Muscle of leg (tissue), 11 donors: Measurements from ENCODE around the gene INTS11. TPM values are rescaled to one million over a fixed set of nuclear protein-coding genes. Genes with fewer than 3 reads are reported as not detected.

Source experiments
- DNase-seq: peaks from one replicate; pipeline ENCODE4 v3.0.0; 2013
- H3K27ac ChIP-seq: one replicate; pipeline ENCODE4 v1.5.1; 2013; ENCODE audit warnings: mild to moderate bottlenecking, low read length, control low read depth
- H3K27me3 ChIP-seq: one replicate; pipeline ENCODE4 v1.6.1; 2013; ENCODE audit warnings: low read length; ENCODE audit not compliant: control insufficient read depth, insufficient read depth
- H3K36me3 ChIP-seq: one replicate; pipeline ENCODE4 v1.6.1; 2013; ENCODE audit warnings: low read length; ENCODE audit not compliant: control insufficient read depth, insufficient read depth
- H3K4me1 ChIP-seq: one replicate; pipeline ENCODE4 v1.6.1; 2013; ENCODE audit warnings: low read length; ENCODE audit not compliant: control insufficient read depth, insufficient read depth
- H3K4me3 ChIP-seq: one replicate; pipeline ENCODE4 v1.5.1; 2013; ENCODE audit warnings: low read length, control low read depth
- H3K9me3 ChIP-seq: replicated peaks from 2 replicates; pipeline ENCODE4 v1.6.1; 2013; ENCODE audit warnings: low read depth, low read length; ENCODE audit not compliant: control insufficient read depth
- WGBS: methylation state at CpG from one replicate; pipeline ENCODE4 v1.1.5; 2013; ENCODE audit warnings: missing lambda C conversion rate; ENCODE audit not compliant: insufficient coverage; 5-methylcytosine and 5-hydroxymethylcytosine counted together
- polyA plus RNA-seq, 8 donors: library from polyadenylated mRNA; unstranded; fragments of 120-200 nt; gene quantifications; one replicate each; pipeline versions ENCODE4 v1.2.1 to v1.2.3, GENCODE V29; 2013; ENCODE audit warnings: inconsistent platforms in 1 of 8, low replicate concordance in 1 of 8; ENCODE audit not compliant: insufficient read length in 8 of 8, insufficient read depth in 1 of 8
- total RNA-seq: library from RNA; stranded (reverse); fragments of 120-200 nt; gene quantifications from one replicate; pipeline ENCODE4 v1.2.4, GENCODE V29; 2013

Gene INTS11
- total and polyA plus RNA-seq, 9 donors = 55.9 to 100 (median 86.0) TPM

DNA sequence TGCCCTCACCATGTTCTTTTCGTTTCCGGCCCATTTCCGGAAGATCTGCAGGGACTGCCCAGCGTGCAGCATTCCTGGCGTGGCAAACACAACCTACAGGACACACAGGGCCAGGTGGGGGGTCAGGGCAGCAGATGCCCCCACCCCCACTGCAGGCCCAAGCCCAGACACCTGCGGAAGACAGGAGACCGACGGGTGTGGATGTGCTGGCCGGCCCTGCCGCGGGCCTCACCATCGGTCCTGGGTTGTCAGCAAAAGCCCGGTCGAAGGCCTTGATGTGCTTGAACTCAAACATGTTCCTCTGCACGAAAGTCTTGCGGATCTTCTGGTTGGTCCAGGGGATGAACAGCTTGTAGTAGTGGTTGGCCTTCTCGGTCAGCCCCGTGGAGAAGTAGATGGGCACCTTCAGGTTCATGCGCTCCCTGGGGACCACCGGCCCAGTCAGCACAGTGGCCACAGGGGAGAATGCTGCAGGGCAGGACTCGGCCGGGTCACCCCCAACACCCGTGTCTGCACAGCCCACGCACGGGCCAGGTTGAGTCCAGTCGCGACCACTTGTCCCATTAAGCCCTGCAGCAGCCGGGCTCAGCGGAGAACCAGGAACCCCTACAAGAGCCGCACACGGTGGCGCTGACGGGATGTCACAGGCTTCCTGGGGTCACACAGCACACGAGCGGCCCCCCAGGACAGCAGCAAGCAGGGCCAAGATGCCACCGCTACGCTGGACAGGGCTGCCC, 10.8 kb downstream of the INTS11 start:
- Histone ChIP-seq H3K4me3 (no peak overlapping the region), H3K4me1 (peaks cover 19% of the 10 kb centered on the region), H3K27me3 (no peaks in the 10 kb centered on the region), H3K9me3 (no peaks in the 10 kb centered on the region), H3K27ac (no peak overlapping the region), H3K36me3 (peaks cover 61% of the 10 kb centered on the region)
- 86% methylated on average over 33 of the region's 37 CpGs for WGBS
- no peak for DNase-seq

DNA sequence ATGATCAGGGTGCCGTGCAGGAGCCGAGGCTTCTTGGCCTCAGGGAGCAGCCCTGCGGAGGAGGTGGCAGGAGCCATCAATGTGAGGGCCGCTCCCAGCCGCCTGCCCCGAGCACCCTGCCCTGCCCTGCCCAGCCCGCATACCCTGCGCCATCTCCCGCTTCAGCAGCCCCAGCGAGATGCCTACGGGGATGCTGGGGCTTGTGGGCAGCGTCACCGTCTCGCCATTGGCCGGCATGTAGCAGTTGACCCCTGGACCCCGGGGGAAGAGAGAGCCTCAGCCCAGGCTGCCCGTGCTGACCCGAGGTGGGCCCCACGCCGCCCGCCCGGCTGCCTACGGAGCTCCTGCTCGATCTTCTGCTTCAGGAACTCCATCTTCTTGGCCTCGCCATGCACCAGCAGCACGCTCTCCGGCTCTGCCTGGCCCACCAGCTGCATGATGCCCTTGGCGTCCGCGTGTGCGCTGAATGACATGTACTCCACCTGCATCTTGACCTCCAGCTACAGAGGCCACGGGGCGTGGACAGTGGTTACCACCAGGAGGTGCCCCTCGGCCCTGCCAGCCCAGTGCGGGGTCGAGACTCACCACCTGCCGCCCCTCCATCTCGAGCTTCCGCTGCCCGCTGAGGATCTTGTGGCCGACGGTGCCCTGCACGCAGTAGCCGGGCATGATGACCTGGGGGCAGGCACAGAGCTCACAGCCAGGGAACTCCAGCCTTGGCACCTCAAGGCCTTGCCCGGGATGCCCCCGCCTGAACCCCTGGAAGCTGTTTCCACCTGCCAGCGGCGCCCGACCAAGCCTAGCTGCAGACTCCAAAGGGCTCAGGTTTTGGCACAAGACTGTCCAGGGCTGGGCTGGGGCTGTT, 11.8 kb downstream of the INTS11 start:
- no peak for DNase-seq
- Histone ChIP-seq H3K4me1 (peaks cover 15% of the 10 kb centered on the region), H3K27ac (no peak overlapping the region), H3K27me3 (no peaks in the 10 kb centered on the region), H3K9me3 (no peaks in the 10 kb centered on the region), H3K36me3 (peaks cover 56% of the 10 kb centered on the region), H3K4me3 (no peak overlapping the region)
- 89% methylated on average over 44 of the region's 49 CpGs for WGBS

DNA sequence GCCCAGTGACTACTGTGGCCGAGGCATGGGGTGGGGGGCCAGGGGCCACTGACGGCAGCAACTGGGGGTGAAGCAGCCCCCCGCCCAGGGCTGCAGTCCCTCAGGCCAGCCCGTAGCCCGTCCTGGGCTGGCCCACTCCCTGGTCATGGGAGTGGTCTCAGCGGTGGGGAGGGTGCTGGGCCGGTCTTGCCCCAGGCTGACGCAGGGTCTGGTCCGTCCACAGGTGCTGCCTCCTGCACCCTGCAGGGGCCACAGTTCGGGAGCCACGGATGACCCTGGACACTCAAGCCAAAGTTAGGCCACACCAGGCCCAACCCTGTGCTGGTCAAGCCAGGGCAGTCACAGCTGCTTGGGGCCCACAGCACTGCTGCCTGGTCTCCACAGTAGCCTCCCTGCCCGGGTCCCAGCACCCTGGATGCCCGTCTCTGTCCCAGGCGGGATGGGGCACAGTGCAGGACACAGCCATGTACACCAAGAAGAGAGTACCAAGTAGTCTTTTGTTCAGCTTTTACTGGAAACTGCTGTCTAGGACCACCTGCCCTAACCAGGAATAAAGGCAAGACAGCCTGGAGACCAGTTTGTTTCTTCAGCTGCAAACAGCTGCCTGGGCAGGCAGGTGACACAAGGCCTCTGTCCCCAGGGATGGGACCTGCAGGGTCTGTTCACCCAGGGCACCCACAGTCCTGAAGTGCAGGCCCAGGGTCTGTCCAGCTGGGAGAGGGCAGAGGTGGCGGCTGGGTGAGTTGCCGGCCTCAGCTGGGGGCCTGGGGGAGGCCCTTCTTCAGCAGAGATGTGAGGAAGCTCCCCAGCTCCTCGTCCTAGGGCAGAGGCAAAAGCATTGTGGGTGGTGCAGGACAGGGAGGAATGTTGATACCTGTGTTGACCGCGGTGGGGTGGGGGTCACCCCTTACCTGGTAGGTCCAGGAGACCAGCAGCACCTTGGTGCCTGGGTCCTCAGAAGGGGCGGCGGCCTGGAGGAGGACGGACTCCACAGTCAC, 13.1 kb downstream of the INTS11 start:
- no peaks in the 10 kb centered on the region for H3K27me3 ChIP-seq
- no peak overlapping the region for H3K4me3 ChIP-seq
- 86% methylated on average over 21 of the region's 22 CpGs for WGBS
- H3K9me3 ChIP-seq = no peaks in the 10 kb centered on the region
- DNase-seq = no peak
- H3K27ac ChIP-seq = no peak overlapping the region
- peaks cover 54% of the 10 kb centered on the region for H3K36me3 ChIP-seq
- peaks cover 24% of the 10 kb centered on the region for H3K4me1 ChIP-seq

DNA sequence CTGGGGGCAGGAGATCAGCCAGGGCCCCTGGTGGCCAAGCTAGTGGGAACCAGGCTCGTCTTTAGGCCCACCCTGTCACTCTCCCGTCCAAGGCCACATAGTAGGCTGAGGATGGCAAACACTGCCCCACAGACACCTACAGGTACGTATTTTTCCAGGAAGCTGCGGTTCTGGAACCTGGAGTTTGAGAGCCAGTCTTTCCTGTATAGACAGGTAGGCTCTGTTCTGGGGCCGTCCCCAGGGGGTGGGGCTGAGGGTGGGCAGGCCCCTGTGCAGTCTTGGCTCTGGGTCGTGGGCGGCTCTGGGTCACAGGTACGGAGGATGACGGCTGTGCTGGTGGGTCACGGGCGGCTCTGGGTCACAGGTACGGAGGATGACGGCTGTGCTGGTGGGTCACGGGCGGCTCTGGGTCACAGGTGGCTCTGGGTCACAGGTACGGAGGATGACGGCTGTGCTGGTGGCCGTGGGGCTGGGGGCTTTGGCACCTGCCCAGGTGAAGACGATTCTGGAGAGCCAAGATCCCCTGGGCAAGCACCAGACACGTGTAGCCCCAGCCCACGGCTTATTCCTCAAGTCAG, 13.9 kb downstream of the INTS11 start:
- H3K4me1 ChIP-seq = peaks cover 32% of the 10 kb centered on the region
- H3K4me3 ChIP-seq = no peak overlapping the region
- no peak for DNase-seq
- peaks cover 54% of the 10 kb centered on the region for H3K36me3 ChIP-seq
- no peaks in the 10 kb centered on the region for H3K27me3 ChIP-seq
- H3K27ac ChIP-seq = no peak overlapping the region
- WGBS = 79% methylated on average over 17 of the region's 21 CpGs
- no peaks in the 10 kb centered on the region for H3K9me3 ChIP-seq

DNA sequence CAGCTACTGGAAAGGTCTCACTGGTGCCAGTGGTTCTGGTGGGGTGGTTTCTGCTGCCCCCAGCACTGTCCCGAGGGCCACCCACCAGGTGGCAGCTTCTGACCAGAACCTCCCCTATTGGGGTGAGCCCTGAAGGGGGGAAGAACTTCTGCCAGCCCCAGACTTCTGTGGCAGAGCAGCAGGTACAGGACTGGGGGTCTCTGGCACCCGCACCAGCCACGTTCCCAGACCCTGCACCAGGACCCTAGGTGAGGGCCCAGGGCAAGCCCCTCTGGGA, 14.4 kb downstream of the INTS11 start:
- peaks cover 37% of the 10 kb centered on the region for H3K4me1 ChIP-seq
- H3K4me3 ChIP-seq = no peak overlapping the region
- no peaks in the 10 kb centered on the region for H3K9me3 ChIP-seq
- H3K27me3 ChIP-seq = no peaks in the 10 kb centered on the region
- no peak for DNase-seq
- WGBS = 80% methylated on average over 3 of the region's 3 CpGs
- H3K36me3 ChIP-seq = peaks cover 50% of the 10 kb centered on the region
- H3K27ac ChIP-seq = no peak overlapping the region

DNA sequence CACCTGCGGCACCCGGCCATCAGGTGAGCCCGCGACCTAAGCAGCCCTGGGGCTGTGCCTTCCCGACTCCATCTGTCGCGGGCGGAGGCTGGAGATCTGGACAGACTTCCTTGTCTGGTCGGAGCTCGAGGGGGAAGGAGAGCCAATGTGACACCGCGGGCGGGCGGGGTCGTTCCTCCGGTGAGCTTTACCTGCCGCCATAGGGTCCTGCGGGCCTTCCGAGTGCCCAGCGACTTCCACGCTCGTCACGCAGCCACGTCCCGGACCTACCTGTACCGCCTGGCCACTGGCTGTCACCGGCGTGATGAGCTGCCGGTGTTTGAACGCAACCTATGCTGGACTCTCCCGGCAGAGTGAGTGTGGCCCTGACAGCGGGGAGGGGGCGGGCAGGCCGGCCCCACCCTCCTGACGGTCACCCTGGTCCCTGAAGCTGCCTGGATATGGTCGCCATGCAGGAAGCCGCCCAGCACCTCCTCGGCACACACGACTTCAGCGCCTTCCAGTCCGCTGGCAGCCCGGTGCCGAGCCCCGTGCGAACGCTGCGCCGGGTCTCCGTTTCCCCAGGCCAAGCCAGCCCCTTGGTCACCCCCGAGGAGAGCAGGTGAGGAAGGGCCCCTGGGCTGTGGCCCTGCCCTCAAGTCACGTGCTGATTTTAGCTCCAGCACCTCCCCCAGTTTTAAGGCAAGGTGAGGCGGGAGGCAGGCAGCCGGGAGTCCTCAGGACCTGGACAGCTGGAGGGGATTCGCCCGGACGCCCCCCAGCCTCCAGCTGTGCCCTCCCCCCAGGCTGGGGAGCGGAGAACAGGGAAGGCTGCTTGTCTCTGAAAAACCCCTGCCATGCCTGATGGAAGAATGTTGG, 15.0 kb downstream of the INTS11 start:
- peaks cover 44% of the 10 kb centered on the region for H3K36me3 ChIP-seq
- no peak for DNase-seq
- peak overlapping the region; percentile 64 for H3K4me3 ChIP-seq
- no peak overlapping the region for H3K27ac ChIP-seq
- no peaks in the 10 kb centered on the region for H3K27me3 ChIP-seq
- H3K4me1 ChIP-seq = peaks cover 43% of the 10 kb centered on the region
- no peaks in the 10 kb centered on the region for H3K9me3 ChIP-seq
- WGBS = 20% methylated on average over 55 of the region's 57 CpGs

DNA sequence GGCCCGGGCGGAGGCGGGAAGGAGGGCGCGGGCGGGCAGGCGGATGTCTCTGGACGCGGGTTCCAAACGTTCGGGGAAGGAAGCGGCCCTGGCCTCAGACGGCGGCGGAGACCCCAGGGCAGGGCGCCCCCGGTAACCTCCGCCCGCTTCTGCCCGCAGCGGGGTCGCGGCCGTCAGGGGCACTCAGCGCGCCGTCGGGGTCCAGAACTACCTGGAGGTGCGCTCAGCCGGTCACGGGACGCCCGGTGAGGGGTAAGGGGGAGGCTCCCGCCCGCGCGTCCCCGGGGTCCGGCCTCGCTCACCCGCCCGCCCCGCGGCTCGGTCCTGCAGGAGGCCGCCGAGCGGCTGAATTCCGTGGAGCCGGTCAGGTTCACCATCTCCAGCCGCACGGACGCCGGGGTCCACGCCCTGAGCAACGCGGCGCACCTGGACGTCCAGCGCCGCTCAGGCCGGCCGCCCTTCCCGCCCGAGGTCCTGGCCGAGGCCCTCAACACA, 15.7 kb downstream of the INTS11 start:
- no peak for DNase-seq
- peaks cover 50% of the 10 kb centered on the region for H3K4me1 ChIP-seq
- WGBS = under 1% methylated on average over 66 of the region's 66 CpGs
- H3K36me3 ChIP-seq = peaks cover 39% of the 10 kb centered on the region
- no peaks in the 10 kb centered on the region for H3K27me3 ChIP-seq
- no peaks in the 10 kb centered on the region for H3K9me3 ChIP-seq
- H3K27ac ChIP-seq = peak overlapping the region; percentile 42
- H3K4me3 ChIP-seq = peak overlapping the region; percentile 64

DNA sequence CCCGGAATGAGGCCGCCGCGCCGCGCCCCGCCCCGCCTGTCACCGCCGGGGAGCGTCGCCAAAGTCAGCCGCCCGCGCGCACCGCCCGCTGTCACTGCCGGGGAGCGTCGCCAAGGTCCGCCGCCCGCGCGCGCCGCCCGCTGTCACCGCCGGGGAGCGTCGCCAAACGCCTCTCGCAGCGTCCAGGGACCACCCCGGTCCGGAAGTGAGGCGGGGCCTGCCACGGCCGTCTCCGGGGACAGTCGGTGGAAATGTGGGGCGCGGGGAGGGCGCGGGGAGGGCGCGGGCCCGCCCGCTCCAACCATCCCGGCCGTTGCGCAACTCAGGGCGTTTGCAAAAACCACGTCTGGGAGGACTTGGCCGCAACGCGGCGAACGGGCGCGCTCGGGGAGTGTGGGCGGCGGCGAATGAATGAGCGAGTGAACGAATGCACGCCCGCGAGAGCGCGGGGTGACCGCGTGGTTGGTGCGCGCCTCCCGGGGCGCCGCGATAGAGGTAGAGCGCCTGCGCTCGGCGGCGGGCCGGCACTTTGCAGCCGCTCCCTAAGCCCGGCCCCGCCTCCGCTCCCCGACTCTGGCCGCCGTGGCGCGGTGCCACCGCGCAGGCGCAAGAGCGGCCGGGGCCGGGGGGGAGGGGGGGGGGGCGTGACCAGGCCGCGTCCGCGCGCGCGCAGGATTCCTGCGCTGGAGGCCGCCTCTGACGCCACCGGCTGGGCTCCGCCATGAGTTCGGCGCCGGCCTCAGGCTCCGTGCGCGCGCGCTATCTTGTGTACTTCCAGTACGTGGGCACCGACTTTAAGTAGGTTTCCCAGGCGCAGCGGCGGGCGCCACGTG, 16.3 kb downstream of the INTS11 start, which contains the start of the genes ACAP3 and PUSL1:
Gene ACAP3 (minus strand): TSS at position 8 of the 833 bp plus-strand sequence. CDS start 115 bp downstream, outside the sequence.
Gene PUSL1 (plus strand): TSS at position 675 of the 833 bp plus-strand sequence. CDS start 47 bp downstream, at position 722.
- under 1% methylated on average over 107 of the region's 131 CpGs for WGBS
- DNase-seq = peak; percentile 97

More for the DNA sequence above, 16.3 kb downstream of the INTS11 start, which contains the start of the genes ACAP3 and PUSL1:
- no peaks in the 10 kb centered on the region for H3K27me3 ChIP-seq
- H3K4me3 ChIP-seq = peak within 1 kb of the TSS; percentile 71
- peaks cover 35% of the 10 kb centered on the region for H3K36me3 ChIP-seq
- H3K9me3 ChIP-seq = no peaks in the 10 kb centered on the region
- peak within 1 kb of the TSS; percentile 90 for H3K27ac ChIP-seq
- peaks cover 56% of the 10 kb centered on the region for H3K4me1 ChIP-seq
